GM19238 (cell line): Measurements from ENCODE around the gene TTYH3.

ENCODE experiments used
- DNase-seq: peaks from one replicate; pipeline ENCODE4 v3.0.0; 2011; ENCODE audit warnings: low spot score; ENCODE audit not compliant: insufficient read length

Gene TTYH3

DNA sequence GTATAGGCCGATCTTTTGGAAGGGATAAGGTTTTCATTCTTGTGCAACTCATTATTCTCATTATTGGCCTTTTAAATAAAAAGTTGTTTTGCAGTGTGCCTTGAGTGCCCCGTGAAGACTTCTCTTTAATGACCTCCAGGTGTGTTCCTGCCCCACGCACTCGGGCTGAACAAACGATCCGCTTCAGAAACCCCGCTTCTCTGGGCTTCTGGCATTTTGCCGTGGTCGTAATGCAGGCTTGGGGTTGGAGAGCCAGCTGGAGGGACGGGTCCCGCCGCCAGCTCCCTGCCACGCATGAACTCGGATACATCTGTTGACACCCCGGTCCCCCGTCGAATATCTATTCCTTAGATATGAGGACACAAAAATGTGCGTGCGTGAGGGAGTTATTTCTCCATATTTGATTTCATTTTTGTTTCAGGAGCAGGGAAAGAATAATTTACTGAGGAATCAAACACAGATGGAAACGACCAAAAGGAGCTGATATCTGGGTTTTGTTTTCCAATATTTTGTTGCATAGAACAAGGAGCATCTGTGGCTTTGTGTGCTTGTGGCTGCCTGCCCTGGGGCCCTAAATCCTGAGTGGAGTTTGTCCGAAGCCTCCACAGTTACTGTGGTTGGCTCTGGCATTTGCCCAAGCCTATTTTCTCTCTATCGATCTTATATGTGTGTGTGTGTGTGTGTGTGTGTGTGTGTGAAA, 17.0 kb upstream of the TTYH3 start:
- no peak for DNase-seq

- DNase-seq: no peak
Observed at GRCh38 chr7:2616387-2617324, 15.1 kb upstream of the TTYH3 start.

- no peak for DNase-seq
Observed at GRCh38 chr7:2617325-2617905, 14.4 kb upstream of the TTYH3 start.

GRCh38 chr7:2619116-2619515, 12.7 kb upstream of the TTYH3 start:
- DNase-seq: no peak

- no peak for DNase-seq
Observed at GRCh38 chr7:2621061-2621828, 10.5 kb upstream of the TTYH3 start.

GRCh38 chr7:2621948-2622640, 9.7 kb upstream of the TTYH3 start:
- no peak for DNase-seq

DNA sequence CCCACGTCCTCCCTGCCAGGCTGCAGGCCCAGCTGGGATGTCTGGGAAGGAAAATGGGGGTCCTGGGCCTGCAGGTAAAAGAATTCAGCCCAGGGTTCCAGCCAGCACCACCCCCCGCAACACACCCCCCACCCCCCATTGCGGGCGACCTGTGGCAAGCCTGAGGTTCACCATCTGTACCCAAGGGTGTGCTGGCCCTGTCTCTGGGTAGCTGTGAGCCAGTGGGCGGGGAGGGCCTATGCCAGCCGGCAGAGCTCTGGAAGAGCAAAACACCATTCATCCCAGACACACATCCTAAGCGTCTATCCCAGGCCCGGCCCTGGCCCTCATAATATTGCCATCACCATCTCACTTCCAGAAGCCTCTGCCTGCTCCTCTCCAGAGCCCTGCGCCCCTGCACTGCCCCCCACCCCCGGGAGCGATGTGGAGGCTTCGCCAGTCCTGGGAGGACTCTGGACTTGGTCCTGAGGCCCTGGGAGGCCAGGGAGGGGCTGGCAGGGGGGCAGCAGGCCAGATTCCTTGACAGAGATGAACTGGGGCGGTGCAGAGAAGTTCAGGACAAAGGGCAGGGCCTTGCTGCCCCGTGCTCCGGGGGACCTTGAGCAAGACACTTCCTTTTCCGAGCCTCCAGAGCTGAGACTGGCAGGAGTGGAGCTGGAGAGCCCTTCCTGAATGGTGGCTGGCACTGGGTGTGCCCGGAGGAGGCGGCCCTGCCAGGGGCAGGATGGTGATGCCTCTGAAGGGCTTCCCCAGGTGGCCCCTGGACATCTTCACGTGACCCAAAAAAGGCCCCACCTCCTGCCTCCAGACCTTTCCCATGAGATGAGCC, 8.7 kb upstream of the TTYH3 start:
- no peak for DNase-seq

GRCh38 chr7:2623698-2624014, 8.1 kb upstream of the TTYH3 start:
- no peak for DNase-seq

DNA sequence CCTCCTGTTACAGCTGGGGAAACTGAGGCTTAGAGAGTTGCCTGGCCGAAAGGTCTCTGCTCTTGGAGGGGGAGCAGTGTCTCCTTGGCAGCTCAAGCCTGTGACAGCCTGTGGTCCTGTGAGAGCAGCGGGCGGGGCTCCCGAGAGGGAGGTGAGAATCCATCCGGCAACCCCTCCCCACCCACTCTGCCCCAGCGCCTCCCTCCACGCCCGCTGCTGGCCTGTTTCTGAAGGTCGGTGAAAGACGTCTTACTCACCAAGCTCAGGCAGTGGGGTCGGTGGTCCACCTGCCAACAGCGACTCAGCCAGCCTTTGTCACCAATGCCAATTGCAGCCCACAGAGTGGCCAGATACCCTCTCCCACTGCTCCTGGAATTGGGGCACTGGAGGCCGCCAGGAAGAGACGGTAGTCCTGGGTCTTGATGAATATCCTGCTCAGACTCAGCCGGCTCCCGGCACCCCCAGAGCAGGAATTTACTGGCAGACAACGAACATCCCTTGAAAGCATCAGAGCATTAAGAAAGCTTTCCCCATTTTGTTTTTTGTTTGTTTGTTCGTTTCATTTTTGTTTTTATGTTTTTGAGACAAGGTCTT, 7.4 kb upstream of the TTYH3 start:
- DNase-seq: no peak

DNA sequence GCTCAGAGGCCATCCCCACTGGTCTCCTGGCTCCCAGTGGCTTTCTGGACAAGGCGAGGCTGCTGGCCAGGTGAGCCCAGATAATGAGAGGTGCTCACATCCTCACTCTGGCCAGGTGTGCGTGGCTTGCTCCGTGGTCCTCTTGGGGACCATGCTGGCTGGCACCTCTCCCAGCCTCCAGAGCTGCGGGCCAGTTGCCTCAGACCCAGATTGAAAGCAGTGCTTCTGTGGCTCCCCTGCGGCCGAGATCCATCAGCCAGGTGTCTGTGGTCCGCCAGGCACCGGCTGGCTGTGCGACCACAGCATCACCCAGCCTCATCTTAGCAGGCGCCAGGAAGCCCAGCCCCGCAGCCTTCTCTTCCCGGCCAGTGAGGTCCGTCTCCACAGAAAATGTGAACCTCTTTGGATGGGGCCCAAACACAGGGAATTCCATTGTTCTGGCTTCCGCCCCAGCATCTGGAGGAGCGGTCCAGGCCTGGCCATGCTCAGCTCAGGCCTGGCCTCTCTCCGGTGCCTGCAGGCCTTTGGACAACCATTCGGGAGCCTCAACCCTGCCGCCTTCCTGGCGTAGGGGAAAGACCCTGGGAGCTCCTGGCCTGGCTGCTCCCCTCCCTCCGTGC, 5.2 kb upstream of the TTYH3 start:
- DNase-seq: no peak

- no peak for DNase-seq
Observed at GRCh38 chr7:2627258-2628129, 4.3 kb upstream of the TTYH3 start.

DNA sequence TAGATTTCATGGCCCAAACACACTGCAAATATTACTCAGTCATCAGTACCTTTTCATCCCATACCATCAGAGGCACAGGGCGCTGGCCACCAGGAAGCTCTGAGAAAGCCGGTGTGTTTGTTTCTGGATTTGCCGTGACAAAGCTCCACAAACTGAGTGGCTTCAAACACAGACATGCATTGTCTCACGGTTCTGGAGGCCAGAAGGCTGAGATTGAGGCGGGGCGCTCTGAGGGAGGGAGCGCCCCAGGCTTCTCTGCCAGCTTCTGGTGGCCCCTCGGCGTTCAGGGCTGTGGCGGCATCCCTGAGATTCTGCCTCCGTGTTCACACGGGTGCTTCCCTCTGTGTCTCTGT, 3.7 kb upstream of the TTYH3 start:
- DNase-seq: no peak

DNA sequence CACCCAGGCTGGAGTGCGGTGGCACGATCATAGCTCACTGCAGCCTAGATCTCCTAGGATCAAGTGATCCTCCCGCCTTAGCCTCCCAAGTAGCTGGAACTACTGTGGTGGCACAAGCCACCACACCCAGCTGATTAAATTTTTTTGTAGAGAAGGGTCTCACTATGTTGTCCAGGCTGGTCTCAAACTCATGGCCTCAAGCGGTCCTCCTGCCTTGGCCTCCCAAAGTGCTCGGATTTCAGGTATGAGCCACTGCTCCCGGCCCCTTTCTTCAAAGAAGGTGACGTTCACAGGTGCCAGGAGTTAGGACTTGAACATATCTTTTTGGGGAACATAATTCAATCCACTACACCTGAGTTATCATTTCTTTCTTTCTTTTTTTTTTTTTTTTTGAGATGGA, 2.9 kb upstream of the TTYH3 start:
- no peak for DNase-seq

- DNase-seq: no peak
Observed at GRCh38 chr7:2629746-2630681, 1.8 kb upstream of the TTYH3 start.

GRCh38 chr7:2632733-2633537, 1.1 kb downstream of the TTYH3 start:
- peak; percentile 48 for DNase-seq

GRCh38 chr7:2633538-2634266, 1.9 kb downstream of the TTYH3 start:
- DNase-seq: no peak
